ENCODE results near the gene ABHD5. TPM values are rescaled to one million over a fixed set of nuclear protein-coding genes. Genes with fewer than 3 reads are reported as not detected.

The ABHD5 gene
- total RNA-seq, 2 donors from 2014 or later, result 28.6 to 48.5 TPM

- Mint-ChIP-seq H3K4me1 (ENCODE audit: low read depth in 2 of 2) (peaks cover 9 to 10% of the 10 kb centered on the region in 2 donors), H3K9me3 (no peaks in the 10 kb centered on the region), H3K4me3 (no peak overlapping the region), H3K36me3 (no peaks in the 10 kb centered on the region), H3K27ac (no peak overlapping the region), H3K27me3 (peaks cover 11 to 23% of the 10 kb centered on the region in 2 donors)
- DNase-seq (ENCODE audit: low spot score) (no peak), ATAC-seq (no peak)
Measured at GRCh38 chr3:43759297-43759782, 68.6 kb downstream of the ABHD5 start.

- H3K36me3 Mint-ChIP-seq, result no peaks in the 10 kb centered on the region
- no peak overlapping the region for H3K27ac Mint-ChIP-seq
- peaks cover 9 to 10% of the 10 kb centered on the region in 2 donors for H3K4me1 Mint-ChIP-seq (ENCODE audit: low read depth in 2 of 2)
- DNase-seq (ENCODE audit: low spot score) (no peak), ATAC-seq (no peak)
- no peak overlapping the region for H3K4me3 Mint-ChIP-seq
- no peaks in the 10 kb centered on the region for H3K9me3 Mint-ChIP-seq
- peaks cover 11 to 23% of the 10 kb centered on the region in 2 donors for H3K27me3 Mint-ChIP-seq
Measured at GRCh38 chr3:43759938-43760337, 69.2 kb downstream of the ABHD5 start.

DNA sequence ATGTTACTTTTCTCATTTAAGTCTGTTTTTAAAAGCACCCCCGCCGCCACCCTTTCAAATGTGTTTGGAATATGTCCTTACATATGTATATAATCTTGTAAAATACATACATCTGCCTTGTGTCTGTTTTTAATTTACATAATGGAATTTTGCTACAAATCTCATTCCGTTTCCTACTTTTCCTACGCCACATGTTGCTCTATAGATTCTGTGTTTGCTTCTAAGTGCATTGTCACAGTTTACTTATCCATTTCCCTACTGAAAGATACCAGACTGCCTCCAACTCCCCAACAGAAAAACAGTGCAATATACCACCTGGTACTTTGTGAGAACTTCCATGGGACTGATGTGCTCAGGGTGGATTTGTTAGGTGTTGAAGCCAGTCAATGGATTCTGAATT, 70.2 kb downstream of the ABHD5 start:
- no peak for DNase-seq (ENCODE audit: low spot score)
- Mint-ChIP-seq H3K4me3 (no peak overlapping the region), H3K36me3 (no peaks in the 10 kb centered on the region), H3K27me3 (peaks cover 11 to 20% of the 10 kb centered on the region in 2 donors), H3K27ac (no peak overlapping the region), H3K9me3 (no peaks in the 10 kb centered on the region), H3K4me1 (ENCODE audit: low read depth in 2 of 2) (peaks cover 9 to 10% of the 10 kb centered on the region in 2 donors)
- no peak for ATAC-seq

DNA sequence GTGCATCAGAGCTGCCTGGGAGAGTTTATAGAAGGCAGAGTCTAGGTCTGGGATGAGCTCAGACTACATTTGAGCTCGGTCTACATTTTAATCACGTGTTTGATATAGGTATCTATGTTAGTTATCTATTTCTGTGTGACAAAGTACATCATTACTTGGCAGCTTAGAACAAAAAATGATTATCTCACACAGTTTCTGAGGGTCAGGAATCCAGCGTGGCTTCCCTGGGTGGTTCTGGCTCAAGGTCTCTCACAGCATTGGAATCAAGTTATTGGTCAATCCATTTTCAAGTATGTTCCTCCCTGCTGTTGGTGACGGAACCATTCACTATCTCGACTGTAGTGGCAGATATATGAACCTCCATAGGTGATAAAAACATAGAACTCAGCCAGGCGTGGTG, 71.7 kb downstream of the ABHD5 start:
- peaks cover 9 to 10% of the 10 kb centered on the region in 2 donors for H3K4me1 Mint-ChIP-seq (ENCODE audit: low read depth in 2 of 2)
- no peaks in the 10 kb centered on the region for H3K9me3 Mint-ChIP-seq
- H3K27me3 Mint-ChIP-seq, result peaks cover 9 to 19% of the 10 kb centered on the region in 2 donors
- no peak for ATAC-seq
- no peak overlapping the region for H3K4me3 Mint-ChIP-seq
- no peak for DNase-seq (ENCODE audit: low spot score)
- H3K36me3 Mint-ChIP-seq, result no peaks in the 10 kb centered on the region
- H3K27ac Mint-ChIP-seq, result no peak overlapping the region

DNA sequence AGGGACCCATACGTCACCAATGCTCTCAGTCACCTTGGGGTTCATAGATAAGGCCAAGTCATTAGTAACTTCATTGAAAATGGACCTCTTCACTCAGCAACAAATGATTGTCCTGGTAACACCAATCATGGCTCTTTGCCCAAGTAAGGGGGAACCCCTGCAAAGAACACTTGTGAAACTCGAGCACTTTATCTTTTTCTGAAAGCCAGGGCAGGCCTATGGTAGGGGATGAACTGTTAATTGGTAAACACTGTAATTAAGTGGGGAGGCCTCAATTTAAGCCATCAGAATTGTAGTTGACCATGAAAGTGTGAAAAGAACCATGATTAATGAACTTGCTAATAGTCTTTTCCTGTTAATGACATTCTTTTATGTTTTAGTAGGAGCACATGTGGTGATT, 73.3 kb downstream of the ABHD5 start:
- no peak overlapping the region for H3K4me3 Mint-ChIP-seq
- H3K4me1 Mint-ChIP-seq (ENCODE audit: low read depth in 2 of 2), result peaks cover 11 to 14% of the 10 kb centered on the region in 2 donors
- H3K27ac Mint-ChIP-seq, result no peak overlapping the region
- H3K36me3 Mint-ChIP-seq, result no peaks in the 10 kb centered on the region
- no peaks in the 10 kb centered on the region for H3K9me3 Mint-ChIP-seq
- no peak for DNase-seq (ENCODE audit: low spot score)
- peaks cover 9 to 23% of the 10 kb centered on the region in 2 donors for H3K27me3 Mint-ChIP-seq
- ATAC-seq, result no peak

GRCh38 chr3:43764471-43764870, 73.7 kb downstream of the ABHD5 start:
- peaks cover 15 to 18% of the 10 kb centered on the region in 2 donors for H3K4me1 Mint-ChIP-seq (ENCODE audit: low read depth in 2 of 2)
- no peak overlapping the region for H3K27ac Mint-ChIP-seq
- no peaks in the 10 kb centered on the region for H3K36me3 Mint-ChIP-seq
- ATAC-seq (no peak), DNase-seq (ENCODE audit: low spot score) (no peak)
- no peak overlapping the region for H3K4me3 Mint-ChIP-seq
- H3K27me3 Mint-ChIP-seq, result peaks cover 9 to 23% of the 10 kb centered on the region in 2 donors
- no peaks in the 10 kb centered on the region for H3K9me3 Mint-ChIP-seq

DNA sequence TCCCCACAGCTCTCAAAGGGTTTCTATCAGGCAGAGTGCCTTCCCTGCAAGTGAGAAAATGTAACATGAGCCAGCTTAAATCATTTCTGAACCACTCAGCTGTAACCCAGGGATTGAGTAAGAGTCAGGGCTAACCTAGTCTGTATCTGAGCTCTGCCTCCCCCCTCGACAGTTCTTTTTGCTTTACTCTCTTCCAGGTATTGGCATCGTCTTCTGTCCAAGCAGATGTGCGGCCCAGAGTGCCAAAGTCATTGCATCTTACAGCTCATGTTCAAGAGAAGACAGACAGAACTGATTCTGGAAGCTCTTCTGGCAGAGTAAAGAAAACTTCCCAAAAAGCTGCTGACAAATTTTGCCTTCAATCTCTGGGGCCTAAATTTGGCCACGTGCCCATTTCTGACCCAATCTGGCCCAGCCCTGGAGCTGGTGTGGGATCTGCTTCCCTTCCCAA, 74.8 kb downstream of the ABHD5 start:
- Mint-ChIP-seq H3K9me3 (no peaks in the 10 kb centered on the region), H3K27ac (no peak overlapping the region), H3K4me1 (ENCODE audit: low read depth in 2 of 2) (peaks cover 18 to 23% of the 10 kb centered on the region in 2 donors), H3K4me3 (no peak overlapping the region), H3K36me3 (no peaks in the 10 kb centered on the region), H3K27me3 (peaks cover 9 to 23% of the 10 kb centered on the region in 2 donors)
- no peak for DNase-seq (ENCODE audit: low spot score)
- no peak for ATAC-seq

GRCh38 chr3:43766672-43767465, 76.1 kb downstream of the ABHD5 start:
- H3K27me3 Mint-ChIP-seq, result peaks cover 2 to 11% of the 10 kb centered on the region in 2 donors
- H3K4me1 Mint-ChIP-seq (ENCODE audit: low read depth in 2 of 2), result peaks cover 13 to 20% of the 10 kb centered on the region in 2 donors
- H3K4me3 Mint-ChIP-seq, result no peak overlapping the region
- DNase-seq (ENCODE audit: low spot score), result no peak
- H3K36me3 Mint-ChIP-seq, result no peaks in the 10 kb centered on the region
- no peaks in the 10 kb centered on the region for H3K9me3 Mint-ChIP-seq
- no peak overlapping the region for H3K27ac Mint-ChIP-seq
- ATAC-seq, result no peak

GRCh38 chr3:43768381-43768973, 77.7 kb downstream of the ABHD5 start:
- Mint-ChIP-seq H3K36me3 (no peaks in the 10 kb centered on the region), H3K27ac (peak overlapping the region in 1 of 2 donors; percentile 69), H3K27me3 (peaks cover 2 to 11% of the 10 kb centered on the region in 2 donors), H3K4me1 (ENCODE audit: low read depth in 2 of 2) (peaks cover 13 to 24% of the 10 kb centered on the region in 2 donors), H3K4me3 (no peak overlapping the region), H3K9me3 (no peaks in the 10 kb centered on the region)
- ATAC-seq (no peak), DNase-seq (ENCODE audit: low spot score) (no peak)

DNA sequence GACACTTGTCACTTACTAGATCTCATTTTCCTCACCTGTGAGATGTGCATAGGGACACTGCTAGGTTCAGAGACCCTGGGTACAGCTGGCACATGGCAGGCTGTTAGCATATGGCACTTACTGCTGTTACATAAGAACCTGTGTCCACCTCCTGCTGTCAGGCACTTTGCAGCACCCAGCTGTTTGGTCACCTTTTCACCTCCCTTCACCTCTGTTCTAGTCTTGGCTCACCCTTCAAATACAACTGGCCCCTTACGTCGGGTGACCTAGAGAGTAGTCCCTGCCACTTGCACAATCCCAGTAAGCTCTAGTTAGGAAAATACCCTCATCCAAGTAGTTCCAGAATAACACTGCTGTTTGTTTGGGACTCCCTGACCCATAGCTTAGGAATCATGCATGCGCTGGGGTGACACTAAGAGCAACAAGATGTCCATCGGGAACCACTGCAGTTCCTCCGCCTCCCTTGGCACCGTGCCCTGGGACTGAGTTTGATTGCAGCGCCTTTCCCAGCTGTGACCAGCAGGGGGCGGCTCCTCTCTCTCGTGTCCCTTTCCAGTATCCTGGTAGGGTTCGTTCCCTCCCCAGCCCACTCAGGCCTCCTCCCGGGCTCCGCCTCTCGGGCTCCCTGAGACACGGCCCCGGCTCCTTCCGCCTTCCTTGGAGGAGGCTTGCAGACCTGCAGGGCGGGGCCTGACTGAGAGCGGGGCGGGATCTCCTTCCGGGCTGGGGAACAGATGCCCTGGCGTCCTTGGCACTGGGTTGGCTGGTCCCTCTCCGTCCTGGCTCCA, 78.6 kb downstream of the ABHD5 start:
- no peaks in the 10 kb centered on the region for H3K9me3 Mint-ChIP-seq
- H3K27me3 Mint-ChIP-seq, result peaks cover 2 to 11% of the 10 kb centered on the region in 2 donors
- peak overlapping the region; percentile 51 for H3K4me3 Mint-ChIP-seq
- H3K36me3 Mint-ChIP-seq, result no peaks in the 10 kb centered on the region
- H3K4me1 Mint-ChIP-seq (ENCODE audit: low read depth in 2 of 2), result peaks cover 13 to 29% of the 10 kb centered on the region in 2 donors
- ATAC-seq, result peak; percentile 61 to 69
- DNase-seq (ENCODE audit: low spot score), result peak; percentile 71
- peak overlapping the region in 1 of 2 donors; percentile 10 for H3K27ac Mint-ChIP-seq

- peaks cover 2 to 11% of the 10 kb centered on the region in 2 donors for H3K27me3 Mint-ChIP-seq
- H3K4me3 Mint-ChIP-seq, result no peak overlapping the region
- no peak for DNase-seq (ENCODE audit: low spot score)
- no peak overlapping the region for H3K27ac Mint-ChIP-seq
- H3K4me1 Mint-ChIP-seq (ENCODE audit: low read depth in 2 of 2), result peaks cover 13 to 29% of the 10 kb centered on the region in 2 donors
- no peaks in the 10 kb centered on the region for H3K9me3 Mint-ChIP-seq
- ATAC-seq, result peak; percentile 22 to 30
- no peaks in the 10 kb centered on the region for H3K36me3 Mint-ChIP-seq
Measured at GRCh38 chr3:43769885-43770425, 79.2 kb downstream of the ABHD5 start.

DNA sequence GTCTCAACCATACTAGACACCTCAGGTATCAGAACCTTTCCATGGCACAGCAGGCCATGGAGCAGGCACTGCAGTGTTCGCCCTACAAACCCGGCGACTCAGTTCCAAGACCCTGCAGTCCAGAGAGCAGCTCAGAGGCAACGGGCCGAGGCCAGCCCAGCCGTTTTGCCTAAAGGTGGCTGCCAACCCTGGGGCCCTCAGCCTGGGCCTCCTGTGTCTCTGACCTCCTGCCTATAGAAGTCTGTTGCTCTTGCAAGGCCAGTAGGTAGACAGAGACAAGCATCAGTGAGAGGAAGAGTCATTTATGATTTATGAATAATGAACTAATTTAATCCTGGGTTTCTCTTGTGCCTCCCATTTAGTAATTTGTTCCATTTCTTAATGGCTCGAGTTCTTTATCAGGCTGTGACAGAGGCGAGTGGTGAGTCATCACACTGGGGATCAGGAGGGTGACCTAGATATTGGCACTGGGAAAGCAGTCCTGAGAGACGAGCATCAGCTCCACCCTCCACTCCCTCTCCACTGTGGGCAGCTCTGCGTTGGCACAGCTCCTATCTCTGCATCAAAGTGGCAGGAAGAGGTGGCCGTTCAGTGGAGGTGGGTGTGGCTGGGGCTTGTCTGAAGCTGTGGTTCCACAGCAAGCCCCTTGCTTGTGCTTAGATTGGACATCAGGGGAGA, 79.8 kb downstream of the ABHD5 start:
- Mint-ChIP-seq H3K27me3 (peaks cover 2 to 11% of the 10 kb centered on the region in 2 donors), H3K9me3 (no peaks in the 10 kb centered on the region), H3K4me3 (no peak overlapping the region), H3K4me1 (ENCODE audit: low read depth in 2 of 2) (peaks cover 13 to 29% of the 10 kb centered on the region in 2 donors), H3K36me3 (no peaks in the 10 kb centered on the region), H3K27ac (peak overlapping the region in 1 of 2 donors; percentile 44)
- no peak for DNase-seq (ENCODE audit: low spot score)
- peak; percentile 52 to 56 for ATAC-seq

- Mint-ChIP-seq H3K4me3 (no peak overlapping the region), H3K4me1 (ENCODE audit: low read depth in 2 of 2) (peaks cover 13 to 29% of the 10 kb centered on the region in 2 donors), H3K9me3 (no peaks in the 10 kb centered on the region), H3K36me3 (no peaks in the 10 kb centered on the region), H3K27me3 (peaks cover 6 to 11% of the 10 kb centered on the region in 2 donors), H3K27ac (no peak overlapping the region)
- ATAC-seq (no peak), DNase-seq (ENCODE audit: low spot score) (no peak)
Measured at GRCh38 chr3:43771610-43772009, 80.9 kb downstream of the ABHD5 start.

All from natural killer cell treated with Interleukin-12 subunit alpha and Interleukin-12 subunit beta and Interleukin-15 and Interleukin-18, amount 100 ng/mL, for 72 hours (primary cell).